ENCODE data around the gene CDK14.

Gene CDK14

GRCh38 chr7:90980545-90980944 lies 384.4 kb downstream of the CDK14 start:
- Histone ChIP-seq H4K20me1 (ENCODE audit: insufficient read depth, low read length) (no peaks in the 10 kb centered on the region), H3K27me3 (replicated peaks; ENCODE audit: insufficient read depth, low read length) (no peaks in the 10 kb centered on the region), H3K4me1 (ENCODE audit: low read length) (peaks cover 21% of the 10 kb centered on the region), H3F3A (ENCODE audit: insufficient read depth, low read length) (no peaks in the 10 kb centered on the region; the same call in 1 of the 2 replicates), H2AFZ (ENCODE audit: low read length) (no peak overlapping the region), H3K9me3 (replicated peaks; ENCODE audit: insufficient read depth, low read length) (no peaks in the 10 kb centered on the region), H3K4me2 (ENCODE audit: low read depth, low read length) (no peak overlapping the region), H3K4me3 (ENCODE audit: low read length) (no peak overlapping the region), H3K9me2 (replicated peaks; ENCODE audit: insufficient read depth, low read length) (no peaks in the 10 kb centered on the region), H3K9ac (ENCODE audit: low read length) (no peak overlapping the region), H3K79me2 (ENCODE audit: low read length) (no peaks in the 10 kb centered on the region), H3K36me3 (replicated peaks; ENCODE audit: insufficient read depth, low read length) (peaks cover 17% of the 10 kb centered on the region; the same call in 1 of the 2 replicates), H3K27ac (ENCODE audit: low read length) (no peak overlapping the region)
- DNase-seq = no peak
- TF ChIP-seq EZH2phosphoT487 (IDR thresholded peaks at IDR 0.05; ENCODE audit: low read length) (no peak), CTCF (IDR thresholded peaks at IDR 0.05; ENCODE audit: low read length) (no peak), EZH2 (optimal IDR thresholded peaks at IDR 0.05; ENCODE audit: low read depth, low read length) (no peak)

GRCh38 chr7:90982228-90982627 lies 386.1 kb downstream of the CDK14 start:
- Histone ChIP-seq H3K4me2 (ENCODE audit: low read depth, low read length) (no peak overlapping the region), H4K20me1 (ENCODE audit: insufficient read depth, low read length) (no peaks in the 10 kb centered on the region), H3K9me2 (replicated peaks; ENCODE audit: insufficient read depth, low read length) (no peaks in the 10 kb centered on the region), H3K4me3 (ENCODE audit: low read length) (no peak overlapping the region), H2AFZ (ENCODE audit: low read length) (no peak overlapping the region), H3K9ac (ENCODE audit: low read length) (no peak overlapping the region), H3F3A (ENCODE audit: insufficient read depth, low read length) (no peaks in the 10 kb centered on the region; the same call in 1 of the 2 replicates), H3K27me3 (replicated peaks; ENCODE audit: insufficient read depth, low read length) (no peaks in the 10 kb centered on the region), H3K79me2 (ENCODE audit: low read length) (no peaks in the 10 kb centered on the region), H3K27ac (ENCODE audit: low read length) (no peak overlapping the region), H3K36me3 (replicated peaks; ENCODE audit: insufficient read depth, low read length) (0 out of 2 replicates have a peak, but pooled peaks cover 10% of the 10 kb centered on the region), H3K4me1 (ENCODE audit: low read length) (peaks cover 21% of the 10 kb centered on the region), H3K9me3 (replicated peaks; ENCODE audit: insufficient read depth, low read length) (no peaks in the 10 kb centered on the region)
- TF ChIP-seq EZH2 (optimal IDR thresholded peaks at IDR 0.05; ENCODE audit: low read depth, low read length) = no peak
- no peak for TF ChIP-seq EZH2phosphoT487 (IDR thresholded peaks at IDR 0.05; ENCODE audit: low read length)
- no peak for TF ChIP-seq CTCF (IDR thresholded peaks at IDR 0.05; ENCODE audit: low read length)
- DNase-seq = peak; percentile 68

DNA sequence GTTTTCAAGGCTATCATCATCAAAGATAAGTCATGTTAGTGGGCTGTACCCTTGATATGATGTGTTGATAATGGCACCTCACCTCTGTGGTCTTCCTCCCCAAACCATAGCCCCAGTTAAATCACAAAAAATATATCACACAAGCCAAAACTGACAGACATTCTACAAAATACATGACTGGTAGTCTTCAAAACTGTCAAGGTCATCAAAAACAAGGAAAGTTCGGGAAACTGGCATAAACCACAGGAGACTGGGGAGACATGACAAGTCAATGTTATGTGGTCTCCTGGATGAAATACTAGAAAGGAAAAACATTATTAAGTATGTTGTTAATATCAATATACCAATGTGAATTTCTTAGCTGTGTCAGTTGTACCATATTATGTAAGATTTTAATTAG lies 388.6 kb downstream of the CDK14 start:
- no peaks in the 10 kb centered on the region for H3K79me2 ChIP-seq (ENCODE audit: low read length)
- H3K9me3 ChIP-seq (replicated peaks; ENCODE audit: insufficient read depth, low read length) = no peaks in the 10 kb centered on the region
- no peak overlapping the region for H3K9ac ChIP-seq (ENCODE audit: low read length)
- no peak overlapping the region for H3K27ac ChIP-seq (ENCODE audit: low read length)
- no peaks in the 10 kb centered on the region for H3K9me2 ChIP-seq (replicated peaks; ENCODE audit: insufficient read depth, low read length)
- H2AFZ ChIP-seq (ENCODE audit: low read length) = no peak overlapping the region
- no peak for DNase-seq
- H3K4me2 ChIP-seq (ENCODE audit: low read depth, low read length) = no peak overlapping the region
- no peaks in the 10 kb centered on the region for H4K20me1 ChIP-seq (ENCODE audit: insufficient read depth, low read length)
- H3F3A ChIP-seq (ENCODE audit: insufficient read depth, low read length) = no peaks in the 10 kb centered on the region; the same call in 1 of the 2 replicates
- peaks cover 21% of the 10 kb centered on the region for H3K4me1 ChIP-seq (ENCODE audit: low read length)
- TF ChIP-seq EZH2 (optimal IDR thresholded peaks at IDR 0.05; ENCODE audit: low read depth, low read length) (no peak), CTCF (IDR thresholded peaks at IDR 0.05; ENCODE audit: low read length) (no peak), EZH2phosphoT487 (IDR thresholded peaks at IDR 0.05; ENCODE audit: low read length) (no peak)
- H3K27me3 ChIP-seq (replicated peaks; ENCODE audit: insufficient read depth, low read length) = no peaks in the 10 kb centered on the region
- 0 out of 2 replicates have a peak, but pooled peaks cover 4% of the 10 kb centered on the region for H3K36me3 ChIP-seq (replicated peaks; ENCODE audit: insufficient read depth, low read length)
- no peak overlapping the region for H3K4me3 ChIP-seq (ENCODE audit: low read length)
